A673 (cell line): ENCODE data around the gene METTL25B. TPM values are rescaled to one million over a fixed set of nuclear protein-coding genes. Genes with fewer than 3 reads are reported as not detected.

Source experiments
- BruUV-seq: library from RNA; stranded (reverse); fragments of 400-500 nt; replicated peaks from 2 replicates; lab custom pipeline; 2021; lab: Mats Ljungman, UMichigan
- CTCF ChIA-PET: fragments of 300-600 bp; sonication (Branson Sonifier 250); formaldehyde crosslinking; loops from one replicate; lab custom pipeline; 2022; ENCODE audit warnings: antibody characterized with exemption; lab: Charles Lee
- POLR2A ChIA-PET: fragments of 300-600 bp; sonication (Branson Sonifier 250); formaldehyde crosslinking; loops from one replicate; lab custom pipeline; 2022; ENCODE audit warnings: antibody characterized with exemption; ENCODE audit not compliant: low non-redundant PET; lab: Charles Lee
- DNase-seq: peaks from one replicate; pipeline ENCODE4 v3.0.0-alpha.2; 2015; ENCODE audit warnings: low spot score
- H3K27ac ChIP-seq: fragments of 200-600 bp; sonication (generic); 2 replicates; pipeline ENCODE4 v1.5.1; 2016; ENCODE audit warnings: mixed run types, low read depth, mild to moderate bottlenecking, mixed read lengths, antibody characterized with exemption, low read length; ENCODE audit not compliant: poor library complexity, severe bottlenecking
- H3K27me3 ChIP-seq: fragments of 200-600 bp; sonication (generic); replicated peaks from 2 replicates; pipeline ENCODE4 v1.6.1; 2017; ENCODE audit warnings: mixed run types, low read depth, mild to moderate bottlenecking, mixed read lengths, antibody characterized with exemption, low read length; ENCODE audit not compliant: insufficient read depth, poor library complexity
- H3K36me3 ChIP-seq: fragments of 200-600 bp; sonication (generic); 2 replicates; pipeline ENCODE4 v1.6.1; 2016; ENCODE audit warnings: mixed run types, mild to moderate bottlenecking, mixed read lengths, antibody characterized with exemption, low read length; ENCODE audit not compliant: insufficient read depth, poor library complexity, severe bottlenecking
- H3K4me1 ChIP-seq: fragments of 200-600 bp; sonication (generic); 2 replicates; pipeline ENCODE4 v1.6.1; 2017; ENCODE audit warnings: mixed run types, mild to moderate bottlenecking, mixed read lengths, antibody characterized with exemption, low read length; ENCODE audit not compliant: insufficient read depth, poor library complexity, severe bottlenecking
- H3K4me3 ChIP-seq: fragments of 200-600 bp; sonication (generic); 2 replicates; pipeline ENCODE4 v1.5.1; 2016; ENCODE audit warnings: low read depth, mixed run types, mild to moderate bottlenecking, mixed read lengths, low read length; ENCODE audit not compliant: poor library complexity, severe bottlenecking
- H3K9me3 ChIP-seq: fragments of 200-600 bp; sonication (generic); 2 replicates; pipeline ENCODE4 v1.6.1; 2016; ENCODE audit warnings: mixed run types, low read depth, mild to moderate bottlenecking, mixed read lengths, antibody characterized with exemption, low read length; ENCODE audit not compliant: poor library complexity, severe bottlenecking
- CTCF ChIP-seq: fragments of 300-800, 200-600 bp; sonication (generic); conservative IDR thresholded peaks from 2 replicates; pipeline ENCODE4 v1.5.1; 2017; ENCODE audit warnings: low read depth, mild to moderate bottlenecking, antibody characterized with exemption, low read length, moderate library complexity, mixed read lengths
- EZH2 ChIP-seq: fragments of 200-600 bp; sonication (generic); IDR thresholded peaks from 2 replicates; pipeline ENCODE4 v1.6.1; 2017; ENCODE audit warnings: borderline replicate concordance, low read depth, mild to moderate bottlenecking, mixed read lengths, antibody characterized with exemption, low read length; ENCODE audit not compliant: poor library complexity, severe bottlenecking
- intact Hi-C: fragments of 100-400 bp; cut with micrococcal nuclease; formaldehyde crosslinking; loops from one replicate; pipeline ENCODE4 v1.10.0; 2022; ENCODE audit not compliant: unreplicated experiment
- total RNA-seq: library from RNA; stranded (reverse); gene quantifications from 2 replicates; pipeline ENCODE4 v1.2.3, GENCODE V29; 2021

The METTL25B gene
- total RNA-seq, 1 experiment from 2014 or later, result 20.2 TPM

- TF ChIP-seq CTCF (peak; percentile 74), EZH2 (no peak)
- peak overlapping the region; percentile 21 for H3K27ac ChIP-seq
- POLR2A ChIA-PET, result interaction anchor here (0.9 kb wide), 1 partner anchor 36 kb away, joined by 3 read pairs; no protein-coding TSS in a partner anchor
- H3K4me1 ChIP-seq, result peaks cover 23% of the 10 kb centered on the region
- CTCF ChIA-PET, result interaction anchor here (0.6 to 5.2 kb wide), 22 partner anchors 14 to 493 kb away, joined by 3 to 117 read pairs (median 4); partner anchors contain the start of genes CRABP2, HDGF, INSRR and MRPL24
- intact Hi-C loops, result loop anchor here (1.0 kb wide), 3 partner anchors 37 to 164 kb away; partner anchors contain the start of gene NTRK1
- peak; percentile 82 for DNase-seq
- no peaks in the 10 kb centered on the region for H3K9me3 ChIP-seq
- BruUV-seq, result no TSS peak
- H3K27me3 ChIP-seq, result no peaks in the 10 kb centered on the region
- peak overlapping the region; percentile 95 for H3K4me3 ChIP-seq
- H3K36me3 ChIP-seq, result peaks cover 28% of the 10 kb centered on the region
Measured at GRCh38 chr1:156726549-156727226, 1.6 kb upstream of the METTL25B start.

DNA sequence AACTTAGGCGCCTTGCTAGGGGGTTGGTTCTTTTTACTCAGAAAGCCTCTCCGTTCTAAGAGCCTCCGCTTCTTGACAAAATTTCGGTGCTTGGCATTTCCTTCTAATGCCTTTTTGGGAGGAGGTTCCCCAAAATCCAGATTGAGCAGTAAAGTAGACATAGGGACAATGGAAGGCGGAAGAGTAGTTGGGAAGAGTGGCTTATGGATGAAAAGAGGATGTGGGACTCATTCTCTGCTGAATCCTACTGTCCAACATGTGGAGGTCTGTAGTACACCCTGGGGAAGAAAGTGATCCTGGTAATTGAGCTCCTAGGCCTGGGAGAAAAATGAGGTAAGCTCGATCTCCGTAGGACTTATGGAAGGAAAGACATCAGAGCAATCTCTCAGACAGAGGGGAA lies 777 bp upstream of the METTL25B start:
- ChIA-PET POLR2A (no interaction called here), CTCF (interaction anchor here (1.1 to 5.2 kb wide), 6 partner anchors 17 to 163 kb away, joined by 3 to 117 read pairs (median 16); partner anchors contain the start of genes CRABP2, INSRR and NTRK1)
- H3K36me3 ChIP-seq, result peaks cover 24% of the 10 kb centered on the region
- peak overlapping the region; percentile 95 for H3K4me3 ChIP-seq
- no peaks in the 10 kb centered on the region for H3K27me3 ChIP-seq
- H3K27ac ChIP-seq, result peak overlapping the region; percentile 96
- no peak for DNase-seq
- no peak for TF ChIP-seq EZH2
- peaks cover 23% of the 10 kb centered on the region for H3K4me1 ChIP-seq
- BruUV-seq, result no TSS peak
- intact Hi-C loops, result no loop called here
- H3K9me3 ChIP-seq, result no peaks in the 10 kb centered on the region

DNA sequence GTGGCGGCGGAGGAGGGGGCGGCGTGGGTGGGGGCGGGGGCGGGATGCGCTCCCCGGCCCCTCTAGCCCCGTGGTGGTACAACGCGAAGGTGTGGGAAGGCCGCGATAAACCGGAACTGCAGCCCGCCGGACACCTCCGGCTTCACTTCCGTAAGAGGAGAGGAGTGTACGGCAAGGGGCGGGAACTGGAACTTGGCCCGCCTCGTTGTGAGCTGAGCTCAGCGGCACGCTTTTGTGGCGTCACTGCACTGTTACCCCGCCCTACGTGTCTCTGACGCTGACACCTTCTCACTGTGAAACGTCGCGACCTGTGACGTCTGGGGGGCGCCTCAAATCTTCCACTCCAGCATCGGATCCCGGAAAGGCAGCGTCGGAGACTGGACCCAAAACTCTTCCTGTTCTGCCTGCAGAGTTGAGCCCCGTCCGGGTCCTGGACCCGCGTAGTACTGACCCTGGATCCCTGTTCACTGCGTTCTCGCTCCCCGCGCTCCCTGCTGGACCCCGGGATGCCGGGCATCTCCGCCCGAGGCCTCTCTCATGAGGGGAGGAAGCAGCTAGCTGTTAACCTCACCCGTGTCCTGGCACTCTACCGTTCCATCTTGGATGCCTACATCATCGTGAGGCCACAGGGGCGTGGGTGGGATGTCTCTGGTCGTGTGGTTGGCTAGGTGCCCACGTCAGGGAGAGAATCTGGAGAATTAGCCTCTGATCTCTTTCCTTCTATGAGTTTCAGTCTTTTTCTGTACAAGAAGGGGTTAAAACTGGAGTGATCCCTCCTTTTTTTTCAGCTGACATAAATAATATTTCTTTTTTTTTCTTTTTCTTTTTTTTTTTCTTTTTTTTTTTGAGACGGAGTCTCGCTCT lies 562 bp downstream of the METTL25B start, which contains the start of gene ISG20L2:
Gene ISG20L2, minus strand, starts transcription at position 168 of the 864 bp plus-strand sequence. CDS start 1,114 bp downstream, outside the sequence.
- peaks cover 23% of the 10 kb centered on the region for H3K4me1 ChIP-seq
- TSS peak; percentile 76 for BruUV-seq
- intact Hi-C loops, result loop anchor here (2.0 kb wide), 1 partner anchor 40 kb away; no protein-coding TSS in a partner anchor

More for the DNA sequence above, 562 bp downstream of the METTL25B start, which contains the start of gene ISG20L2:
- peak; percentile 99 for DNase-seq
- Histone ChIP-seq H3K4me3 (peak within 1 kb of the TSS; percentile 95), H3K27ac (peak within 1 kb of the TSS; percentile 96), H3K9me3 (no peaks in the 10 kb centered on the region), H3K27me3 (no peaks in the 10 kb centered on the region), H3K36me3 (peaks cover 12% of the 10 kb centered on the region)
- ChIA-PET POLR2A (interaction anchor here (0.7 to 2.0 kb wide), 4 partner anchors 8 to 158 kb away, joined by 3 to 11 read pairs (median 6); partner anchors contain the start of gene MRPL24), CTCF (interaction anchor here (0.7 to 5.2 kb wide), 3 partner anchors 38 to 131 kb away, joined by 4 to 117 read pairs (median 62); partner anchors contain the start of genes INSRR and NTRK1)
- TF ChIP-seq EZH2 (no peak), CTCF (no peak)
